Parathyroid adenoma (tissue), 2 donors: ENCODE measurements around the gene SYNJ2.
"Not testable (repeated sequence)": the region's sequence is repeated elsewhere in the genome, so short reads cannot be mapped to it uniquely, and the experiment has no call there.

ENCODE experiments used
- H2AFZ ChIP-seq: fragments of 300-600 bp; sonication (generic); one replicate; pipeline ENCODE4 v1.7.0; 2017; ENCODE audit warnings: antibody characterized with exemption, mild to moderate bottlenecking
- H3K27ac ChIP-seq: fragments of 300-600 bp; sonication (generic); one replicate; pipeline ENCODE4 v1.7.0; 2017
- H3K27me3 ChIP-seq: fragments of 300-600 bp; sonication (generic); one replicate; pipeline ENCODE4 v1.7.0; 2017; ENCODE audit warnings: low read length; ENCODE audit not compliant: control insufficient read depth, insufficient read depth
- H3K36me3 ChIP-seq: fragments of 300-600 bp; sonication (generic); one replicate; pipeline ENCODE4 v1.7.0; 2017; ENCODE audit warnings: low read length; ENCODE audit not compliant: control insufficient read depth, insufficient read depth
- H3K4me1 ChIP-seq: fragments of 300-600 bp; sonication (generic); one replicate; pipeline ENCODE4 v1.7.0; 2017; ENCODE audit warnings: control low read depth
- H3K4me2 ChIP-seq: fragments of 300-600 bp; sonication (generic); one replicate; pipeline ENCODE4 v1.7.0; 2017; ENCODE audit warnings: low read length
- H3K4me3 ChIP-seq: fragments of 300-600 bp; sonication (generic); one replicate; pipeline ENCODE4 v1.7.0; 2017; ENCODE audit warnings: low read depth, low read length
- H3K79me2 ChIP-seq: fragments of 300-600 bp; sonication (generic); one replicate; pipeline ENCODE4 v1.7.0; 2017; ENCODE audit warnings: control low read depth
- H3K9ac ChIP-seq: fragments of 300-600 bp; sonication (generic); one replicate; pipeline ENCODE4 v1.7.0; 2017; ENCODE audit warnings: mild to moderate bottlenecking
- H3K9me3 ChIP-seq: fragments of 300-600 bp; sonication (generic); one replicate; pipeline ENCODE4 v1.7.0; 2017; ENCODE audit warnings: low read length; ENCODE audit not compliant: control insufficient read depth
- CTCF ChIP-seq: fragments of 300-600 bp; sonication (generic); IDR thresholded peaks from one replicate; pipeline ENCODE4 v1.7.0; 2017; ENCODE audit warnings: antibody characterized with exemption, mild to moderate bottlenecking
- donor health status: primary hyperparathyroidism.

SYNJ2 gene

GRCh38 chr6:157981395-157982101 is at the start of gene SYNJ2:
Gene SYNJ2 (plus strand): TSS chr6:157981863. CDS start chr6:157981962, 99 bp downstream.
- peak within 1 kb of the TSS; percentile 97 for H3K4me2 ChIP-seq
- H3K36me3 ChIP-seq = no peaks in the 10 kb centered on the region
- H2AFZ ChIP-seq = peak within 1 kb of the TSS; percentile 97
- no peaks in the 10 kb centered on the region for H3K9me3 ChIP-seq
- peak within 1 kb of the TSS; percentile 25 for H3K27ac ChIP-seq
- H3K27me3 ChIP-seq = no peaks in the 10 kb centered on the region
- H3K9ac ChIP-seq = peak within 1 kb of the TSS; percentile 14
- peak within 1 kb of the TSS; percentile 73 for H3K4me3 ChIP-seq
- peak; percentile 38 for TF ChIP-seq CTCF
- H3K4me1 ChIP-seq = peaks cover 2% of the 10 kb centered on the region
- no peaks in the 10 kb centered on the region for H3K79me2 ChIP-seq

GRCh38 chr6:157935786-157936185 is 45.9 kb upstream of the SYNJ2 start:
- H3K4me1 ChIP-seq = no peaks in the 10 kb centered on the region
- no peaks in the 10 kb centered on the region for H3K79me2 ChIP-seq
- no peak overlapping the region for H2AFZ ChIP-seq
- H3K27ac ChIP-seq = no peak overlapping the region
- no peaks in the 10 kb centered on the region for H3K36me3 ChIP-seq
- no peaks in the 10 kb centered on the region for H3K27me3 ChIP-seq
- H3K9me3 ChIP-seq = no peaks in the 10 kb centered on the region
- no peak for TF ChIP-seq CTCF
- H3K9ac ChIP-seq = no peak overlapping the region
- no peak overlapping the region for H3K4me2 ChIP-seq
- no peak overlapping the region for H3K4me3 ChIP-seq

- Histone ChIP-seq H3K4me2 (no peak overlapping the region), H3K27me3 (no peaks in the 10 kb centered on the region), H2AFZ (no peak overlapping the region), H3K4me1 (no peaks in the 10 kb centered on the region), H3K79me2 (no peaks in the 10 kb centered on the region), H3K9me3 (no peaks in the 10 kb centered on the region), H3K4me3 (no peak overlapping the region), H3K27ac (no peak overlapping the region), H3K36me3 (no peaks in the 10 kb centered on the region), H3K9ac (no peak overlapping the region)
- TF ChIP-seq CTCF = no peak
These were observed 44.3 kb upstream of the SYNJ2 start for GRCh38 chr6:157937318-157937717.

GRCh38 chr6:157937916-157938315 is 43.7 kb upstream of the SYNJ2 start:
- Histone ChIP-seq H3K36me3 (no peaks in the 10 kb centered on the region), H3K79me2 (no peaks in the 10 kb centered on the region), H3K27ac (no peak overlapping the region), H2AFZ (no peak overlapping the region), H3K9ac (no peak overlapping the region), H3K4me1 (no peaks in the 10 kb centered on the region), H3K4me2 (no peak overlapping the region), H3K4me3 (no peak overlapping the region), H3K9me3 (no peaks in the 10 kb centered on the region), H3K27me3 (no peaks in the 10 kb centered on the region)
- no peak for TF ChIP-seq CTCF

GRCh38 chr6:157940375-157941036 is 41.2 kb upstream of the SYNJ2 start:
- H3K27ac ChIP-seq, H3K9ac ChIP-seq, H3K79me2 ChIP-seq, H3K36me3 ChIP-seq, H3K4me3 ChIP-seq, H2AFZ ChIP-seq, H3K4me2 ChIP-seq, H3K27me3 ChIP-seq, H3K4me1 ChIP-seq, H3K9me3 ChIP-seq: not testable (repeated sequence)
